ENCODE measurements around the gene ABCG8. TPM values are rescaled to one million over a fixed set of nuclear protein-coding genes. Genes with fewer than 3 reads are reported as not detected.

The ABCG8 gene
- total RNA-seq, 1 experiment from 2014 or later = not detected

DNA sequence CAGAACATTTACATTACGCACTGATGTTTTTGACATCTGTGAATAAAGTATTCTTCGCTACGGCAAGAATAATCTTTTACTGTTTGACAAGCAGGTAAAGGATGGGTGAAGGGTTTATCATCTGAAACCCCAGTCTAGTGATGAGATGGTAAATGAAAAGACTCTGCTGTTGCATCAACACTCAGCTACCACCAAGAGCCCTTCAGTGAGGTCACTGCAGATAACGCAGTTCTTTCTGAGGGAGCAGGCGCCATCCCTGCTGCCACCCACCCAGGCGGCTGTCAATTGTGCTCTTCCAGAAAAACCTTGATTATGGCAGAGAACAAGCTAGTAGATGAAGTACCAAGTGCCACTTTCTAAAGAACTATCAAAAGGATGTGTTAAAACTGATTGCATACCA lies 58.7 kb downstream of the ABCG8 start:
- H3K9me3 ChIP-seq = no peaks in the 10 kb centered on the region
- H3K27me3 ChIP-seq (replicated peaks; ENCODE audit: control insufficient read depth, insufficient read depth, low read length) = no peaks in the 10 kb centered on the region
- Mint-ChIP-seq H3K4me3 (ENCODE audit: unreplicated experiment) (no peak overlapping the region), H3K9me3 (ENCODE audit: unreplicated experiment) (no peaks in the 10 kb centered on the region), H3K27ac (ENCODE audit: unreplicated experiment) (no peak overlapping the region), H3K36me3 (ENCODE audit: insufficient read depth, unreplicated experiment) (peaks cover 79% of the 10 kb centered on the region), H3K27me3 (ENCODE audit: insufficient read depth, unreplicated experiment) (no peaks in the 10 kb centered on the region), H3K4me1 (ENCODE audit: low read depth, unreplicated experiment) (no peaks in the 10 kb centered on the region)
- peaks cover 1% of the 10 kb centered on the region for H3K36me3 ChIP-seq (ENCODE audit: control insufficient read depth, insufficient read depth, low read length)
- DNase-seq = no peak
- H3K4me3 ChIP-seq (ENCODE audit: low read depth, low read length) = no peak overlapping the region
- intact Hi-C loops (cut with micrococcal nuclease; ENCODE audit: unreplicated experiment) = no loop called here
- POLR2A ChIA-PET = no interaction called here
- no TSS peak for BruUV-seq (replicated peaks)
- no peaks in the 10 kb centered on the region for H3K4me1 ChIP-seq
- CTCF ChIA-PET = interaction anchor here (1.0 kb wide), 1 partner anchor 20 kb away, joined by 3 read pairs; no protein-coding TSS in a partner anchor
- TF ChIP-seq, protein P1, sequence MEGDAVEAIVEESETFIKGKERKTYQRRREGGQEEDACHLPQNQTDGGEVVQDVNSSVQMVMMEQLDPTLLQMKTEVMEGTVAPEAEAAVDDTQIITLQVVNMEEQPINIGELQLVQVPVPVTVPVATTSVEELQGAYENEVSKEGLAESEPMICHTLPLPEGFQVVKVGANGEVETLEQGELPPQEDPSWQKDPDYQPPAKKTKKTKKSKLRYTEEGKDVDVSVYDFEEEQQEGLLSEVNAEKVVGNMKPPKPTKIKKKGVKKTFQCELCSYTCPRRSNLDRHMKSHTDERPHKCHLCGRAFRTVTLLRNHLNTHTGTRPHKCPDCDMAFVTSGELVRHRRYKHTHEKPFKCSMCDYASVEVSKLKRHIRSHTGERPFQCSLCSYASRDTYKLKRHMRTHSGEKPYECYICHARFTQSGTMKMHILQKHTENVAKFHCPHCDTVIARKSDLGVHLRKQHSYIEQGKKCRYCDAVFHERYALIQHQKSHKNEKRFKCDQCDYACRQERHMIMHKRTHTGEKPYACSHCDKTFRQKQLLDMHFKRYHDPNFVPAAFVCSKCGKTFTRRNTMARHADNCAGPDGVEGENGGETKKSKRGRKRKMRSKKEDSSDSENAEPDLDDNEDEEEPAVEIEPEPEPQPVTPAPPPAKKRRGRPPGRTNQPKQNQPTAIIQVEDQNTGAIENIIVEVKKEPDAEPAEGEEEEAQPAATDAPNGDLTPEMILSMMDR (IDR thresholded peaks at IDR 0.05; ENCODE audit: insufficient read depth in 1 of 2, low read depth in 1 of 2, low read length in 1 of 2, severe bottlenecking in 1 of 2, unreplicated experiment in 1 of 2) = no peak

DNA sequence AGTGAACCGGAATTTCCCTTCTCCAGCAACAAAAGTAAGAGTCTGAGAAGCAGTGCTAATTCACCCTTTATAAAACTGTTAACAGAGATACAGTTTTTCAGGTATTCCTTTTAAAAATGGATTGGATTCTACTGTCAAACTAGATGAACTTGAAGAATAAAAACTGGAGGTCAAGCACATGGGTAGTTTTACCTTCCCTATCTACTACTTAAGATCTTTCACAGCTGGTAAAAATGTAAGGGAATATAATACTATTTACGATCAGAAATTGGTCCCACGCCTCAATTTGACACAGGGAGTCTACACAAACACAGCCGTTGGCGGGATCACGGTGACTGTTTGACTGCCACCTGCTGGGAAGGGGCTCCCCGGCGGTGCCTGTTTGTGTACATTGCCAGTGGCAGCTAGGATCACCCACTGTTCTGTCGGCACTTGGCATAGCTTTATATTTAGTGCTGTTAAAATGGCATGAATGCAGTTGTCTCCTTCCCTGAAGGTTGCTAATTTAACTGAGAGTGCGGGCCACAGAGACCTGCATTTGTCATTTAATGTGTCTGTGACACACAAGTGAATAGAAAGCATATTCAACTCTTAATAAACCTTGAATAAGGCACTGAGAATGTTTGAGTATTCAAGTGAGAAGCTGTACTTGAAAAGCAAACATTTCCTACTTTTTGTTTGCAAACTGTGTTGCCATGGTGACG lies 59.5 kb downstream of the ABCG8 start:
- H3K9me3 Mint-ChIP-seq (ENCODE audit: unreplicated experiment) = no peaks in the 10 kb centered on the region
- H3K27me3 Mint-ChIP-seq (ENCODE audit: insufficient read depth, unreplicated experiment) = no peaks in the 10 kb centered on the region
- peaks cover 1% of the 10 kb centered on the region for H3K36me3 ChIP-seq (ENCODE audit: control insufficient read depth, insufficient read depth, low read length)
- CTCF ChIA-PET = interaction anchor here (1.0 kb wide), 1 partner anchor 21 kb away, joined by 3 read pairs; no protein-coding TSS in a partner anchor
- DNase-seq = peak in 1 of 2 experiments; percentile 52
- no peaks in the 10 kb centered on the region for H3K4me1 ChIP-seq
- H3K4me3 Mint-ChIP-seq (ENCODE audit: unreplicated experiment) = no peak overlapping the region
- H3K27me3 ChIP-seq (replicated peaks; ENCODE audit: control insufficient read depth, insufficient read depth, low read length) = no peaks in the 10 kb centered on the region
- POLR2A ChIA-PET = no interaction called here
- H3K36me3 Mint-ChIP-seq (ENCODE audit: insufficient read depth, unreplicated experiment) = peaks cover 78% of the 10 kb centered on the region
- H3K4me3 ChIP-seq (ENCODE audit: low read depth, low read length) = no peak overlapping the region
- TF ChIP-seq, protein P1 (IDR thresholded peaks at IDR 0.05; ENCODE audit: insufficient read depth in 1 of 2, low read depth in 1 of 2, low read length in 1 of 2, severe bottlenecking in 1 of 2, unreplicated experiment in 1 of 2) = peak; percentile 12 to 47
- H3K4me1 Mint-ChIP-seq (ENCODE audit: low read depth, unreplicated experiment) = no peaks in the 10 kb centered on the region
- intact Hi-C loops (cut with micrococcal nuclease; ENCODE audit: unreplicated experiment) = loop anchor here (2.0 kb wide), 1 partner anchor 19 kb away; no protein-coding TSS in a partner anchor
- BruUV-seq (replicated peaks) = no TSS peak
- no peaks in the 10 kb centered on the region for H3K9me3 ChIP-seq
- no peak overlapping the region for H3K27ac Mint-ChIP-seq (ENCODE audit: unreplicated experiment)

DNA sequence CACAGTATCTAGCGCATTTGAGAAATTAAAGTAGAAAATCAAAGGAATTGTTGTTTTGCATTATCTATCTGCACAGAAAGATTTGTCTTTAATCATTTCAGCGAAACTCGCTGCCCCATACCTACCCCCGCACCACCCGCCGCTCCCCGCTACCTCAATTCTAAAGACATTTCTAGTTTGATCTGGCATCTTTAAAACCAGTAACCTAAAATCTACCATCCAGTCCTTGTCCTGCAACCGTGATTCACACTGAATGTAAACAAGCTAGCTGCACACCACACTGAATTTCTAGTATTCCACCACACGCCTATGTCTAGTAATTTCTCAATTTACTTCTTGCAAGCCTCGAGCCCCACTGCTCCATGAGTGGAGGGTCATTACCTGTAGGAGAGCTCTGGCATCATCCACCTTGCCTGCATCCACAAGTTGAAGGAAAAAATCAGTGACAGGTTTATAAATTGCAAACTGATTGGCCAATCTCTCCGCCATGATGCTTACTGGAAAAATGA lies 60.1 kb downstream of the ABCG8 start:
- H3K36me3 ChIP-seq (ENCODE audit: control insufficient read depth, insufficient read depth, low read length) = peaks cover 1% of the 10 kb centered on the region
- TF ChIP-seq, protein P1 (IDR thresholded peaks at IDR 0.05; ENCODE audit: insufficient read depth in 1 of 2, low read depth in 1 of 2, low read length in 1 of 2, severe bottlenecking in 1 of 2, unreplicated experiment in 1 of 2) = no peak
- H3K4me1 ChIP-seq = no peaks in the 10 kb centered on the region
- no peaks in the 10 kb centered on the region for H3K27me3 Mint-ChIP-seq (ENCODE audit: insufficient read depth, unreplicated experiment)
- CTCF ChIA-PET = no interaction called here
- peaks cover 77% of the 10 kb centered on the region for H3K36me3 Mint-ChIP-seq (ENCODE audit: insufficient read depth, unreplicated experiment)
- no TSS peak for BruUV-seq (replicated peaks)
- H3K4me3 ChIP-seq (ENCODE audit: low read depth, low read length) = no peak overlapping the region
- no peaks in the 10 kb centered on the region for H3K9me3 ChIP-seq
- no peaks in the 10 kb centered on the region for H3K4me1 Mint-ChIP-seq (ENCODE audit: low read depth, unreplicated experiment)
- intact Hi-C loops (cut with micrococcal nuclease; ENCODE audit: unreplicated experiment) = loop anchor here (2.0 kb wide), 1 partner anchor 20 kb away; no protein-coding TSS in a partner anchor
- no peaks in the 10 kb centered on the region for H3K27me3 ChIP-seq (replicated peaks; ENCODE audit: control insufficient read depth, insufficient read depth, low read length)
- H3K4me3 Mint-ChIP-seq (ENCODE audit: unreplicated experiment) = no peak overlapping the region
- H3K9me3 Mint-ChIP-seq (ENCODE audit: unreplicated experiment) = no peaks in the 10 kb centered on the region
- H3K27ac Mint-ChIP-seq (ENCODE audit: unreplicated experiment) = no peak overlapping the region
- POLR2A ChIA-PET = no interaction called here
- DNase-seq = no peak
